ENCODE data around the gene WNT9A.

DNA sequence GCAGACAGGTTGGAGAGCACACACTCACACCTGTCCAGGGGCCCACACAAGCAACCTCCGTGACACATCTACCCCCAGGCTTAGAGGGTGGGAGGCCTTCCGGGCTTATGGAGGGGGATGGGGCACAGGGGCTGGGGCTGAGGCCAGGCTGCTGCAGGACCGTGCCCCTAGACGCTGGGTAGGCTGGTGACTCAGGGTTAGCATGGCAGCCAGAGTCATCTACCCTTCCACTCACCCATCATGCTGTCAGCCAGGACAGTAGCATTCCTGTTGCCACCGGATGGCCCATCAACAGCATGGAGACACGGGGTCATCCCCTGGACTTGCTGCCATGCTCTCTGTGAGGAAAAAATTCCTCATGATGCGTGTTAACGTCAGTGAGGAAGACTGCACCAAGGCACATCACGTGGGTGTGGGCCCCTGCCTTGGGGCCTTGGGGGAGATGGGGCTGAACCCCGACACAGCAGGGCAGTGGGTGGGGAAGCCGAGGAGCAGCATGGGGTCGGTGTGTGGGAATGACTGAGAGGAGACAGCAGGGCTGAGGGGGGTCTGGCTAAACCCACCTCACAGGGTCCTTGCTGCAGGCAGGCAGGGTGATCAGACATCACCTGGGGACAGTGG lies 52.8 kb downstream of the WNT9A start:
- TF ChIP-seq, protein P1, sequence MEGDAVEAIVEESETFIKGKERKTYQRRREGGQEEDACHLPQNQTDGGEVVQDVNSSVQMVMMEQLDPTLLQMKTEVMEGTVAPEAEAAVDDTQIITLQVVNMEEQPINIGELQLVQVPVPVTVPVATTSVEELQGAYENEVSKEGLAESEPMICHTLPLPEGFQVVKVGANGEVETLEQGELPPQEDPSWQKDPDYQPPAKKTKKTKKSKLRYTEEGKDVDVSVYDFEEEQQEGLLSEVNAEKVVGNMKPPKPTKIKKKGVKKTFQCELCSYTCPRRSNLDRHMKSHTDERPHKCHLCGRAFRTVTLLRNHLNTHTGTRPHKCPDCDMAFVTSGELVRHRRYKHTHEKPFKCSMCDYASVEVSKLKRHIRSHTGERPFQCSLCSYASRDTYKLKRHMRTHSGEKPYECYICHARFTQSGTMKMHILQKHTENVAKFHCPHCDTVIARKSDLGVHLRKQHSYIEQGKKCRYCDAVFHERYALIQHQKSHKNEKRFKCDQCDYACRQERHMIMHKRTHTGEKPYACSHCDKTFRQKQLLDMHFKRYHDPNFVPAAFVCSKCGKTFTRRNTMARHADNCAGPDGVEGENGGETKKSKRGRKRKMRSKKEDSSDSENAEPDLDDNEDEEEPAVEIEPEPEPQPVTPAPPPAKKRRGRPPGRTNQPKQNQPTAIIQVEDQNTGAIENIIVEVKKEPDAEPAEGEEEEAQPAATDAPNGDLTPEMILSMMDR (IDR thresholded peaks at IDR 0.05) = no peak
- TF ChIP-seq POLR2AphosphoS5 (IDR thresholded peaks at IDR 0.05) = no peak

Data from upper lobe of left lung (tissue), 4 donors.